ENCODE measurements around the gene SLFN13.

SLFN13 gene

DNA sequence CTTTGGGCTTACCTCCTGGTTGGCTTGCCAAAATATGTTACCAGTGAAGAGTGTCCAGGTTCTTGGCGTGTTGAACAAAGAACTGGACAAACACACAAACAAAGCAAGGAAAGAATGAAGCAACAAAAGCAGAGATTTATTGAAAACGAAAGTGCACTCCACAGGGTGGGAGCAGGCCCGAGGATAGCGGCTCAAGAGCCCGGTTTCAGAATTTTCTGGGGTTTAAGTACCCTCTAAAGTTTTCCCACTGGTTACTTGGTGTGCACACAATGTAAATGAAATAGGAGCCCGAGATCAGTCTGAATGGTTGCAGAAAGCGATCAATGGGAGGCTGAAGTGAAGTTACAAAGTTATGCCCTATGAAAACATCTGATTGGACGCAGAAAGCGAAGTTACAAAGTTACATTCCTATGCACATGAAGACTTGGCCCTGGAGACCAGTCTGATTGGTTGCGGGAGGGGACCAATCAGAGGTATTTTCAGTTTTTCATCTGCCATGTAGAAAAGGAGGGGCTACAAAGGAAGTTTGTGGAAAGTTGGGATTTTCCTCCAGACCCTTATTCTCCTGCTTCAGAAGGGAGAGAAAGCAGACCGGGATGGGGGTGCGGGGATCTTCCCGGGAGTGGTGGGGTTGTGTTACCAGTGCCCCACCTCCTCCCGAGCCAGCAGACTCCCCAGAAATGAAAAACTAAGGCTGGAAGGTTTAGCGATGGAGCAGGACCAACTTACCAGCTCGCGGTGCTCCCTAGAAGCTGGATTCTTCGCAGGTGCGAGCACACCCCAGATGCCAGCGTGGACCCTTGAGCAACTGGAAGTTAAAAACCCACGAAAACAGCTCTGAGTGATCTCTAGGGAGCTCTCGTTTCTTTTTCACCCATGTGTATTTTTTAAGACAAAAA is 16.1 kb downstream of the SLFN13 start, which contains the start of gene SLFN12 (continued):
- TF ChIP-seq, protein P1, sequence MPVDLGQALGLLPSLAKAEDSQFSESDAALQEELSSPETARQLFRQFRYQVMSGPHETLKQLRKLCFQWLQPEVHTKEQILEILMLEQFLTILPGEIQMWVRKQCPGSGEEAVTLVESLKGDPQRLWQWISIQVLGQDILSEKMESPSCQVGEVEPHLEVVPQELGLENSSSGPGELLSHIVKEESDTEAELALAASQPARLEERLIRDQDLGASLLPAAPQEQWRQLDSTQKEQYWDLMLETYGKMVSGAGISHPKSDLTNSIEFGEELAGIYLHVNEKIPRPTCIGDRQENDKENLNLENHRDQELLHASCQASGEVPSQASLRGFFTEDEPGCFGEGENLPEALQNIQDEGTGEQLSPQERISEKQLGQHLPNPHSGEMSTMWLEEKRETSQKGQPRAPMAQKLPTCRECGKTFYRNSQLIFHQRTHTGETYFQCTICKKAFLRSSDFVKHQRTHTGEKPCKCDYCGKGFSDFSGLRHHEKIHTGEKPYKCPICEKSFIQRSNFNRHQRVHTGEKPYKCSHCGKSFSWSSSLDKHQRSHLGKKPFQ (tag by site-specific recombination; IDR thresholded peaks at IDR 0.05), result no peak
- TF ChIP-seq ZNF510 (tag by site-specific recombination; IDR thresholded peaks at IDR 0.05; ENCODE audit: insufficient replicate concordance) (no peak), ZBTB48 (tag by site-specific recombination; IDR thresholded peaks at IDR 0.05) (peak; percentile 84), SP2 (tag by site-specific recombination; IDR thresholded peaks at IDR 0.05) (peak; percentile 44), ZNF350 (tag by site-specific recombination; IDR thresholded peaks at IDR 0.05) (peak; percentile 77), PRDM1 (tag by site-specific recombination; IDR thresholded peaks at IDR 0.05) (0 out of 2 replicates have a peak, but pooled peaks have one; percentile 35), ZNF658 (tag by site-specific recombination; IDR thresholded peaks at IDR 0.05) (no peak)
- TF ChIP-seq, protein P2, sequence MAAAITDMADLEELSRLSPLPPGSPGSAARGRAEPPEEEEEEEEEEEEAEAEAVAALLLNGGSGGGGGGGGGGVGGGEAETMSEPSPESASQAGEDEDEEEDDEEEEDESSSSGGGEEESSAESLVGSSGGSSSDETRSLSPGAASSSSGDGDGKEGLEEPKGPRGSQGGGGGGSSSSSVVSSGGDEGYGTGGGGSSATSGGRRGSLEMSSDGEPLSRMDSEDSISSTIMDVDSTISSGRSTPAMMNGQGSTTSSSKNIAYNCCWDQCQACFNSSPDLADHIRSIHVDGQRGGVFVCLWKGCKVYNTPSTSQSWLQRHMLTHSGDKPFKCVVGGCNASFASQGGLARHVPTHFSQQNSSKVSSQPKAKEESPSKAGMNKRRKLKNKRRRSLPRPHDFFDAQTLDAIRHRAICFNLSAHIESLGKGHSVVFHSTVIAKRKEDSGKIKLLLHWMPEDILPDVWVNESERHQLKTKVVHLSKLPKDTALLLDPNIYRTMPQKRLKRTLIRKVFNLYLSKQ (tag by site-specific recombination; IDR thresholded peaks at IDR 0.05; ENCODE audit: borderline replicate concordance), result no peak
- TF ChIP-seq, protein P3, sequence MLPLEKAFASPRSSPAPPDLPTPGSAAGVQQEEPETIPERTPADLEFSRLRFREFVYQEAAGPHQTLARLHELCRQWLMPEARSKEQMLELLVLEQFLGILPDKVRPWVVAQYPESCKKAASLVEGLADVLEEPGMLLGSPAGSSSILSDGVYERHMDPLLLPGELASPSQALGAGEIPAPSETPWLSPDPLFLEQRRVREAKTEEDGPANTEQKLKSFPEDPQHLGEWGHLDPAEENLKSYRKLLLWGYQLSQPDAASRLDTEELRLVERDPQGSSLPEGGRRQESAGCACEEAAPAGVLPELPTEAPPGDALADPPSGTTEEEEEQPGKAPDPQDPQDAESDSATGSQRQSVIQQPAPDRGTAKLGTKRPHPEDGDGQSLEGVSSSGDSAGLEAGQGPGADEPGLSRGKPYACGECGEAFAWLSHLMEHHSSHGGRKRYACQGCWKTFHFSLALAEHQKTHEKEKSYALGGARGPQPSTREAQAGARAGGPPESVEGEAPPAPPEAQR (tag by site-specific recombination; IDR thresholded peaks at IDR 0.05), result no peak

DNA sequence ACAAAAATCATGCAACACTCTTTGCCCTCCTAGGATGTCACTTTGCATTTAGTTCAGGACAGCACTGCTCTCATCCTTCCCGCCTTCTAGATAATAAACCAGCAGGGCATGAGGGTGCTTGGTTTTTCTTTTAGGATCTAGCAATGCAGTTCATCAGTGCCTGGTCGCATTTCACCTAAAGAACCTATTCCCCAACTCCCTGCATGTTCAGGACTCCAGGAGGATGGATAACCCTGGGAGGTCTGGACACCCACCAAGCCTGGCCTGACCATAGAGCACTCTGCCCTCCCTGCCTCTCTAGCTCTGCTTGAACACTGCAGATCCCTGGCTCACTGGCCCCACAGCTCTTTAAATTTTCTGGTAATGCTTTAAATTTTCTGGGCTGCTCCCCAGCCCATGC is 18.9 kb downstream of the SLFN13 start:
- Histone ChIP-seq H3K4me1 (ENCODE audit: control insufficient read depth, insufficient read depth, low read length) (peaks cover 14% of the 10 kb centered on the region), H3K27ac (ENCODE audit: extremely low read depth, low read depth, low read length) (no peak overlapping the region), H3K4me3 (ENCODE audit: low read depth, low read length) (no peak overlapping the region), H3K9me3 (ENCODE audit: control insufficient read depth, insufficient read depth, low read depth, low read length) (no peaks in the 10 kb centered on the region; the same call in 1 of the 2 replicates), H3K36me3 (ENCODE audit: control insufficient read depth in 2 of 2, insufficient read depth in 1 of 2, low read length in 2 of 2) (no peaks in the 10 kb centered on the region)
- ChIA-PET CTCF (interaction anchor here (0.9 to 1.1 kb wide), 2 partner anchors 15 to 105 kb away, joined by 3 to 6 read pairs; no protein-coding TSS in a partner anchor), POLR2A (no interaction called here)
- no peak for TF ChIP-seq REPIN1 (tag by site-specific recombination; IDR thresholded peaks at IDR 0.05; ENCODE audit: low read depth)
- peak; percentile 53 for TF ChIP-seq GLIS1 (tag by site-specific recombination; IDR thresholded peaks at IDR 0.05)
- peak; percentile 54 for TF ChIP-seq ZIC2 (tag by site-specific recombination; IDR thresholded peaks at IDR 0.05)

DNA sequence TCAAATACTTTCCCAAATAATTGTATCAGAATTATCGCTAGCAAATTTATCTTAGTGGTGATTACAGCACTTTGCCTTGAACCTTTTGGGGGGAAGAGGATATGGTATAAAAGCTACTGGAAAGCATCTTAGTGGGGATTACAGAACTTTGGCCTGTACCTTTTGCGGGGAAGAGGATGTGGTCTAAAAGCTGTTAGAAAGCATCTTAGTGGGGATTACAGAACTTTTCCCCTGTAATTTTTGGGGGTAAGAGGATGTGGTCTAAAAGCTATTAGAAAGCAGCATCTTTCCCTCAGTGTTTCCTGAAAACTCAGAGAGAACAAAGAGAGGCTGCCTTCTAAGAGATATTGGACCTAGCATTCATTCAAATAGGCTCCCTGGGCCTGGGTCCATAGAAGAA is 20.3 kb downstream of the SLFN13 start:
- CTCF ChIA-PET, result interaction anchor here (1.4 to 1.8 kb wide), 2 partner anchors 106 to 111 kb away, joined by 3 to 5 read pairs; no protein-coding TSS in a partner anchor
- TF ChIP-seq ZNF560 (tag by site-specific recombination; IDR thresholded peaks at IDR 0.05; ENCODE audit: borderline replicate concordance), result no peak
- TF ChIP-seq, protein P4, sequence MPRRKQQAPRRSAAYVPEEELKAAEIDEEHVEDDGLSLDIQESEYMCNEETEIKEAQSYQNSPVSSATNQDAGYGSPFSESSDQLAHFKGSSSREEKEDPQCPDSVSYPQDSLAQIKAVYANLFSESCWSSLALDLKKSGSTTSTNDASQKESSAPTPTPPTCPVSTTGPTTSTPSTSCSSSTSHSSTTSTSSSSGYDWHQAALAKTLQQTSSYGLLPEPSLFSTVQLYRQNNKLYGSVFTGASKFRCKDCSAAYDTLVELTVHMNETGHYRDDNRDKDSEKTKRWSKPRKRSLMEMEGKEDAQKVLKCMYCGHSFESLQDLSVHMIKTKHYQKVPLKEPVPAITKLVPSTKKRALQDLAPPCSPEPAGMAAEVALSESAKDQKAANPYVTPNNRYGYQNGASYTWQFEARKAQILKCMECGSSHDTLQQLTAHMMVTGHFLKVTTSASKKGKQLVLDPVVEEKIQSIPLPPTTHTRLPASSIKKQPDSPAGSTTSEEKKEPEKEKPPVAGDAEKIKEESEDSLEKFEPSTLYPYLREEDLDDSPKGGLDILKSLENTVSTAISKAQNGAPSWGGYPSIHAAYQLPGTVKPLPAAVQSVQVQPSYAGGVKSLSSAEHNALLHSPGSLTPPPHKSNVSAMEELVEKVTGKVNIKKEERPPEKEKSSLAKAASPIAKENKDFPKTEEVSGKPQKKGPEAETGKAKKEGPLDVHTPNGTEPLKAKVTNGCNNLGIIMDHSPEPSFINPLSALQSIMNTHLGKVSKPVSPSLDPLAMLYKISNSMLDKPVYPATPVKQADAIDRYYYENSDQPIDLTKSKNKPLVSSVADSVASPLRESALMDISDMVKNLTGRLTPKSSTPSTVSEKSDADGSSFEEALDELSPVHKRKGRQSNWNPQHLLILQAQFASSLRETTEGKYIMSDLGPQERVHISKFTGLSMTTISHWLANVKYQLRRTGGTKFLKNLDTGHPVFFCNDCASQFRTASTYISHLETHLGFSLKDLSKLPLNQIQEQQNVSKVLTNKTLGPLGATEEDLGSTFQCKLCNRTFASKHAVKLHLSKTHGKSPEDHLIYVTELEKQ (tag by site-specific recombination; IDR thresholded peaks at IDR 0.05; ENCODE audit: borderline replicate concordance), result no peak
- no peak for TF ChIP-seq ZFP3 (tag by site-specific recombination; IDR thresholded peaks at IDR 0.05; ENCODE audit: low read depth)
- TF ChIP-seq WT1 (tag by site-specific recombination; IDR thresholded peaks at IDR 0.05), result no peak
- TF ChIP-seq ZNF169 (tag by site-specific recombination; IDR thresholded peaks at IDR 0.05), result no peak
- no peak for TF ChIP-seq ZNF548 (tag by site-specific recombination; IDR thresholded peaks at IDR 0.05)
- no peak for TF ChIP-seq ZNF157 (tag by site-specific recombination; IDR thresholded peaks at IDR 0.05)
- TF ChIP-seq ZNF473 (tag by site-specific recombination; IDR thresholded peaks at IDR 0.05), result no peak
- TF ChIP-seq ZFP41 (tag by site-specific recombination; IDR thresholded peaks at IDR 0.05; ENCODE audit: borderline replicate concordance), result no peak
- no peak overlapping the region for H3K4me3 ChIP-seq (ENCODE audit: low read depth, low read length)
- H3K27ac ChIP-seq (ENCODE audit: extremely low read depth, low read depth, low read length), result no peak overlapping the region
- no peaks in the 10 kb centered on the region; the same call in 1 of the 2 replicates for H3K9me3 ChIP-seq (ENCODE audit: control insufficient read depth, insufficient read depth, low read depth, low read length)
- POLR2A ChIA-PET, result no interaction called here
- peaks cover 8% of the 10 kb centered on the region for H3K4me1 ChIP-seq (ENCODE audit: control insufficient read depth, insufficient read depth, low read length)
- H3K36me3 ChIP-seq (ENCODE audit: control insufficient read depth in 2 of 2, insufficient read depth in 1 of 2, low read length in 2 of 2), result no peaks in the 10 kb centered on the region

Data from HEK293 (cell line).